Cardiac muscle cell (in vitro differentiated cells and primary cell): ENCODE data around the gene CBARP. TPM values are rescaled to one million over a fixed set of nuclear protein-coding genes. Genes with fewer than 3 reads are reported as not detected.
A peak's percentile ranks its signal among the peaks of the same experiment; 100 is the strongest.

Experiments used
- DNase-seq, 2 donors: peaks; one replicate each; pipeline versions ENCODE4 v3.0.0 to v3.0.0-alpha.2; 2010 to 2017; ENCODE audit warnings: low read depth in 1 of 2, low spot score in 1 of 2
- H3K27ac ChIP-seq: fragments of 200-600 bp; sonication (generic); 2 replicates; pipeline ENCODE4 v1.5.1; 2016
- H3K27me3 ChIP-seq: fragments of 200-600 bp; sonication (generic); 2 replicates; pipeline ENCODE4 v1.6.0; 2016; ENCODE audit warnings: control low read depth
- H3K36me3 ChIP-seq: fragments of 200-600 bp; sonication (generic); 2 replicates; pipeline ENCODE4 v1.5.1; 2016; ENCODE audit warnings: control low read depth
- H3K4me1 ChIP-seq: fragments of 200-600 bp; sonication (generic); 2 replicates; pipeline ENCODE4 v1.8.1; 2017; ENCODE audit warnings: low read depth, mild to moderate bottlenecking, mixed run types
- H3K4me3 ChIP-seq: fragments of 200-600 bp; sonication (generic); 2 replicates; pipeline ENCODE4 v1.5.1; 2016; ENCODE audit warnings: mild to moderate bottlenecking
- H3K9me3 ChIP-seq: fragments of 200-600 bp; sonication (generic); 2 replicates; pipeline ENCODE4 v1.5.1; 2017; ENCODE audit warnings: low read depth, mild to moderate bottlenecking, control low read depth
- polyA plus RNA-seq: library from polyadenylated mRNA; unstranded; fragments of >200 nt; fragmentation: Nextera tagmentation; extraction: Ambion mirVana; gene quantifications from 2 replicates; pipeline ENCODE4 v1.2.1, GENCODE V29; 2016
- total RNA-seq: library from RNA; depleted of rRNA; stranded (reverse); fragments of >200 nt; gene quantifications from 2 replicates; pipeline ENCODE4 v1.2.3, GENCODE V29; 2016
- TF ChIP-seq, protein P1 (sequence below): IDR thresholded peaks from 2 replicates; pipeline ENCODE4 v1.5.1; 2012; ENCODE audit warnings: low read depth, mild to moderate bottlenecking, low read length

The CBARP gene
- total and polyA plus RNA-seq, 2 experiments from 2014 or later, result 22.1 to 29.1 TPM

GRCh38 chr19:1239796-1240737 lies 2.3 kb upstream of the CBARP start:
- peak; percentile 94 to 96 for DNase-seq
- TF ChIP-seq, protein P1, sequence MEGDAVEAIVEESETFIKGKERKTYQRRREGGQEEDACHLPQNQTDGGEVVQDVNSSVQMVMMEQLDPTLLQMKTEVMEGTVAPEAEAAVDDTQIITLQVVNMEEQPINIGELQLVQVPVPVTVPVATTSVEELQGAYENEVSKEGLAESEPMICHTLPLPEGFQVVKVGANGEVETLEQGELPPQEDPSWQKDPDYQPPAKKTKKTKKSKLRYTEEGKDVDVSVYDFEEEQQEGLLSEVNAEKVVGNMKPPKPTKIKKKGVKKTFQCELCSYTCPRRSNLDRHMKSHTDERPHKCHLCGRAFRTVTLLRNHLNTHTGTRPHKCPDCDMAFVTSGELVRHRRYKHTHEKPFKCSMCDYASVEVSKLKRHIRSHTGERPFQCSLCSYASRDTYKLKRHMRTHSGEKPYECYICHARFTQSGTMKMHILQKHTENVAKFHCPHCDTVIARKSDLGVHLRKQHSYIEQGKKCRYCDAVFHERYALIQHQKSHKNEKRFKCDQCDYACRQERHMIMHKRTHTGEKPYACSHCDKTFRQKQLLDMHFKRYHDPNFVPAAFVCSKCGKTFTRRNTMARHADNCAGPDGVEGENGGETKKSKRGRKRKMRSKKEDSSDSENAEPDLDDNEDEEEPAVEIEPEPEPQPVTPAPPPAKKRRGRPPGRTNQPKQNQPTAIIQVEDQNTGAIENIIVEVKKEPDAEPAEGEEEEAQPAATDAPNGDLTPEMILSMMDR, result peak; percentile 58
- peaks cover 3% of the 10 kb centered on the region for H3K36me3 ChIP-seq
- H3K4me3 ChIP-seq, result peak overlapping the region; percentile 33
- H3K4me1 ChIP-seq, result peaks cover 20% of the 10 kb centered on the region
- no peaks in the 10 kb centered on the region for H3K27me3 ChIP-seq
- H3K9me3 ChIP-seq, result no peaks in the 10 kb centered on the region
- H3K27ac ChIP-seq, result peak overlapping the region; percentile 70

DNA sequence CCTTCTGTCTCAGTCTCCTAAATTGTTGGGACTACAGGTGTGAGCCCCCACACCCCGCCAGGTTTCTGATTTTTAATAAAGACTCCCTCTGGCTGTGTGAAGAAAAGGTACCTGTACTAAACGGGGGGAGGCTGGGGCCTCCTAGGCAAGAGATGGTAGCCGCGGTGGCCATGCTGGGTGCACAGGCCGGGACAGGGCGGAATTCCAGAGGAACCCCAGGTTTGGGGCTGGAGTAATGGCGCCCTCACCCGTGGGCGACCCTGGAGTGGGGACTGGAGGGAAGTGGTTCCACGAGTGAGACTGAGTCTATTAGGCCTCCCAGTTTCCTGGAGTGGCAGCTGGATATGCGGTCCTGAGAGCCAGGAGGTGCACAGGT lies 1.6 kb upstream of the CBARP start:
- H3K27me3 ChIP-seq, result no peaks in the 10 kb centered on the region
- H3K4me1 ChIP-seq, result peaks cover 14% of the 10 kb centered on the region
- TF ChIP-seq, protein P1, result no peak
- H3K4me3 ChIP-seq, result no peak overlapping the region
- H3K9me3 ChIP-seq, result no peaks in the 10 kb centered on the region
- peaks cover 3% of the 10 kb centered on the region for H3K36me3 ChIP-seq
- no peak overlapping the region for H3K27ac ChIP-seq
- no peak for DNase-seq

GRCh38 chr19:1238369-1239303 lies 831 bp upstream of the CBARP start:
- H3K36me3 ChIP-seq, result peaks cover 6% of the 10 kb centered on the region
- H3K4me3 ChIP-seq, result peak overlapping the region; percentile 52
- DNase-seq, result no peak
- TF ChIP-seq, protein P1, result no peak
- peak overlapping the region; percentile 54 for H3K27ac ChIP-seq
- H3K4me1 ChIP-seq, result peaks cover 14% of the 10 kb centered on the region
- H3K27me3 ChIP-seq, result no peaks in the 10 kb centered on the region
- no peaks in the 10 kb centered on the region for H3K9me3 ChIP-seq

- H3K4me3 ChIP-seq, result peak overlapping the region; percentile 94
- peaks cover 29% of the 10 kb centered on the region for H3K4me1 ChIP-seq
- no peaks in the 10 kb centered on the region for H3K27me3 ChIP-seq
- TF ChIP-seq, protein P1, result no peak
- no peak for DNase-seq
- no peak overlapping the region for H3K27ac ChIP-seq
- H3K9me3 ChIP-seq, result no peaks in the 10 kb centered on the region
- peaks cover 6% of the 10 kb centered on the region for H3K36me3 ChIP-seq
Observed at GRCh38 chr19:1237027-1237659, 662 bp downstream of the CBARP start.

GRCh38 chr19:1236576-1236975 lies 1.2 kb downstream of the CBARP start:
- Histone ChIP-seq H3K4me1 (peaks cover 35% of the 10 kb centered on the region), H3K4me3 (peak overlapping the region; percentile 94), H3K9me3 (no peaks in the 10 kb centered on the region), H3K27me3 (no peaks in the 10 kb centered on the region), H3K36me3 (peaks cover 6% of the 10 kb centered on the region), H3K27ac (no peak overlapping the region)
- DNase-seq, result no peak
- TF ChIP-seq, protein P1, result no peak
